Thymus (tissue), 11 donors: ENCODE measurements around the gene TFCP2. TPM values are rescaled to one million over a fixed set of nuclear protein-coding genes. Genes with fewer than 3 reads are reported as not detected.

Source experiments
- DNase-seq, 9 donors: peaks; one replicate each; pipeline ENCODE4 v3.0.0-alpha.2; 2013; ENCODE audit warnings: low spot score in 9 of 9, low read depth in 6 of 9, missing footprints in 1 of 9
- H3K27ac ChIP-seq, 2 donors: one replicate each; pipeline ENCODE4 v1.5.1; 2013; ENCODE audit warnings: control low read depth in 1 of 2, low read depth in 1 of 2, low read length in 1 of 2, mild to moderate bottlenecking in 1 of 2, moderate library complexity in 1 of 2
- H3K27me3 ChIP-seq, 2 donors: one replicate each; pipeline ENCODE4 v1.5.1; 2013; ENCODE audit warnings: low read length in 1 of 2; ENCODE audit not compliant: control insufficient read depth in 2 of 2, insufficient read depth in 1 of 2
- H3K36me3 ChIP-seq, 2 donors: one replicate each; pipeline ENCODE4 v1.5.1; 2013; ENCODE audit warnings: low read length in 1 of 2, mild to moderate bottlenecking in 1 of 2, moderate library complexity in 1 of 2; ENCODE audit not compliant: control insufficient read depth in 2 of 2, insufficient read depth in 2 of 2
- H3K4me1 ChIP-seq, 2 donors: one replicate each; pipeline ENCODE4 v1.5.1; 2013; ENCODE audit warnings: low read length in 2 of 2; ENCODE audit not compliant: control insufficient read depth in 2 of 2, insufficient read depth in 2 of 2
- H3K4me3 ChIP-seq, 2 donors: one replicate each; pipeline ENCODE4 v1.5.1; 2013; ENCODE audit warnings: low read length in 2 of 2, control low read depth in 1 of 2, mild to moderate bottlenecking in 1 of 2
- H3K9me3 ChIP-seq, 2 donors: one replicate each; pipeline ENCODE4 v1.5.1; 2013; ENCODE audit warnings: low read length in 1 of 2, mild to moderate bottlenecking in 1 of 2; ENCODE audit not compliant: control insufficient read depth in 2 of 2, insufficient read depth in 1 of 2
- WGBS: extraction: QIAGEN DNeasy Blood & Tissue Kit; methylation state at CpG from one replicate; pipeline ENCODE4 v1.1.7; 2013; 5-methylcytosine and 5-hydroxymethylcytosine counted together
- polyA plus RNA-seq: library from polyadenylated mRNA; stranded (reverse); fragments of 200-250 nt; gene quantifications from one replicate; pipeline ENCODE4 v1.2.3, GENCODE V29; 2013
- total RNA-seq: library from RNA; stranded (reverse); fragments of 120-200 nt; gene quantifications from one replicate; pipeline ENCODE4 v1.2.4, GENCODE V29; 2013
- donor health status: healthy.

TFCP2 gene
- total and polyA plus RNA-seq, 2 donors: 11.7 to 25.3 TPM

- H3K9me3 ChIP-seq: no peaks in the 10 kb centered on the region
- no peak for DNase-seq
- H3K27me3 ChIP-seq: no peaks in the 10 kb centered on the region
- H3K4me1 ChIP-seq: no peaks in the 10 kb centered on the region
- WGBS: 98% methylated on average over 10 of the region's 10 CpGs
- H3K36me3 ChIP-seq: no peaks in the 10 kb centered on the region
- H3K4me3 ChIP-seq: no peak overlapping the region
- no peak overlapping the region for H3K27ac ChIP-seq
Measured at GRCh38 chr12:51199366-51199945, 26.5 kb upstream of the TFCP2 start.

GRCh38 chr12:51198568-51199365 lies 25.8 kb upstream of the TFCP2 start:
- WGBS: 95% methylated on average over 16 of the region's 16 CpGs

GRCh38 chr12:51197736-51198567 lies 25.0 kb upstream of the TFCP2 start:
- WGBS: 98% methylated on average over 38 of the region's 38 CpGs
- H3K4me3 ChIP-seq: no peak overlapping the region
- no peak overlapping the region for H3K27ac ChIP-seq

More at GRCh38 chr12:51198568-51199365, 25.8 kb upstream of the TFCP2 start:
- Histone ChIP-seq H3K4me1 (no peaks in the 10 kb centered on the region), H3K9me3 (no peaks in the 10 kb centered on the region), H3K27me3 (no peaks in the 10 kb centered on the region), H3K27ac (no peak overlapping the region), H3K36me3 (no peaks in the 10 kb centered on the region), H3K4me3 (no peak overlapping the region)
- DNase-seq: no peak

GRCh38 chr12:51196547-51196946 lies 23.6 kb upstream of the TFCP2 start:
- H3K4me3 ChIP-seq: no peak overlapping the region
- H3K27me3 ChIP-seq: no peaks in the 10 kb centered on the region
- H3K27ac ChIP-seq: no peak overlapping the region
- no peaks in the 10 kb centered on the region for H3K9me3 ChIP-seq
- no peak for DNase-seq
- WGBS: 97% methylated on average over 9 of the region's 9 CpGs
- no peaks in the 10 kb centered on the region for H3K36me3 ChIP-seq
- no peaks in the 10 kb centered on the region for H3K4me1 ChIP-seq

More at GRCh38 chr12:51197736-51198567, 25.0 kb upstream of the TFCP2 start:
- Histone ChIP-seq H3K4me1 (no peaks in the 10 kb centered on the region), H3K36me3 (no peaks in the 10 kb centered on the region), H3K27me3 (no peaks in the 10 kb centered on the region), H3K9me3 (no peaks in the 10 kb centered on the region)
- DNase-seq: no peak

DNA sequence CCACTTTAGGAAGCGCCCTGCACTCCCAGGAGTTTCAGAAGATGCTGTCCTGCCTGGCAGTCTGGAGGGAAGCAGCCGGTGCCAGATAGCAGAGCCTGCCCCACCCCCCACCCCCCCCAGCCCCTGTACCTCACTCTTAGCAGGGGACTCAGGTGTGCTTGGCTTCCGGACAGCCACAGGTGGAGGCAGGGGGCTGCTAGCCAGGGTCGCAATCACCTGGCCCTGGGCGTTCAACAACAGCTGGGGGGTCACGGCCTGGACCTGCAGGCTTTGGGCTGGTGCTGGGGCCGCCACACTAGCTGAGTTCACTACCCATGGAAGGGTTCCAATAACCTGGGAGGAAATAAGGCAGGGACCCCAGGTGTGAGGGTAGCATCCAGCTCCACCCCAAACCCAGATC lies 22.9 kb upstream of the TFCP2 start:
- WGBS: 98% methylated on average over 7 of the region's 7 CpGs
- no peaks in the 10 kb centered on the region for H3K27me3 ChIP-seq
- no peak overlapping the region for H3K27ac ChIP-seq
- H3K9me3 ChIP-seq: no peaks in the 10 kb centered on the region
- no peak for DNase-seq
- no peaks in the 10 kb centered on the region for H3K36me3 ChIP-seq
- no peak overlapping the region for H3K4me3 ChIP-seq
- no peaks in the 10 kb centered on the region for H3K4me1 ChIP-seq

DNA sequence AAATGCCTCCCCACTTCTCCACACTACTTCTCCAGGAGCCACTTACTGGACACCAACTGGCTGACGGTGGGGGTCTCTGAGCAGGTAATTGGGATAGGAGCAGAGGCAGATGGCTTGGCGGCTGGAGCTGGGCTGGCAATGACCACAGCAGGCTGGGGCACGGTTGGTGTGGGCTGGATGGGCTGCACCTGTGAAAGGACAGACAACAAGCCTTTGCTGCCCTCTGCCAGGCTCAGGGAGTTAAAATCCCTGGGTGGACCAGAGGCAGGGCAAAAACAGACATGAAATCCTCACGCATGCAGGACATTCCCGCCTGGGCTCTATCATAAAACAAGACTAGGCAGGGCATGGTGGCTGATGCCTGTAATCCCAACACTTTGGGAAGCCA lies 19.3 kb upstream of the TFCP2 start:
- Histone ChIP-seq H3K36me3 (no peaks in the 10 kb centered on the region), H3K4me3 (no peak overlapping the region), H3K4me1 (peaks cover 0 to 14% of the 10 kb centered on the region in 2 donors), H3K27me3 (no peaks in the 10 kb centered on the region), H3K27ac (no peak overlapping the region), H3K9me3 (no peaks in the 10 kb centered on the region)
- no peak for DNase-seq
- 96% methylated on average over 5 of the region's 5 CpGs for WGBS

DNA sequence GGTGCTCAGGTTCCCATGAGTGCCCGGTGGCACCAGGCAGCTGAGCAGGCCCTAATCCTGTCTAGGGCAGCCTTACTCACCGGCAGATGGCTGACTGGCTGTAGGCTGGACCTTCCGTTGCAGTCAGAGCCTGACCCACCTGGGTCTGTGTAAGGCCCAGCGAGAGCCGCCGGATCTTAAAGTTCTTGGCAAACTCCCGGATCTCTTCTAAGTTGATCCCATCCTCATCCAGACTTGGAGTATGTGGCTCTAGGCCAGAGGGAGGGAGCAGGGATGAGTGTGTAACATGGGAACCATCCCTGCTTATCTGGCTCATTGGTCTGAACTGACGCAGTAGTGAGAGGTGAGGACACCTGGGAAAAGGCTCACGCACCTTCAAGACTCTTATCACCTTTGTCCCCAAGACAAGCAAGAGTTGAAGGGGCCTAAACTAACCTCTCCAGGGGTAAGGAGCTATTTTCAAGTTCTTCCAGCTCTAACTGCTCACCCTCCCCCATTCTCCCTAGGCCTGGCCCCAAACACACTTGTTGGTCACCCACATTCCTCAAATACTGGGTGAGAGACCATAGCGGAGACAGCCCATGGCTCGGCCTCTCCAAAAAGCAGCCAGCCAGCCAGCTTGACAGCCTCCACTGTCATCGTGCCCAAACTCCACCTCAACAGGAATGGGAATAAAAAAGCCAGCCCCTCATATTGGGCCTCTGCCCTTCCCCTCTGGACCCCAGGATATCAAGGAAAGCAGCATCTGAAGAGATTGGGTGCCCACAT lies 18.8 kb upstream of the TFCP2 start:
- Histone ChIP-seq H3K36me3 (no peaks in the 10 kb centered on the region), H3K27ac (no peak overlapping the region), H3K4me3 (no peak overlapping the region), H3K27me3 (no peaks in the 10 kb centered on the region), H3K9me3 (no peaks in the 10 kb centered on the region), H3K4me1 (peaks cover 0 to 20% of the 10 kb centered on the region in 2 donors)
- 97% methylated on average over 12 of the region's 12 CpGs for WGBS
- DNase-seq: no peak

DNA sequence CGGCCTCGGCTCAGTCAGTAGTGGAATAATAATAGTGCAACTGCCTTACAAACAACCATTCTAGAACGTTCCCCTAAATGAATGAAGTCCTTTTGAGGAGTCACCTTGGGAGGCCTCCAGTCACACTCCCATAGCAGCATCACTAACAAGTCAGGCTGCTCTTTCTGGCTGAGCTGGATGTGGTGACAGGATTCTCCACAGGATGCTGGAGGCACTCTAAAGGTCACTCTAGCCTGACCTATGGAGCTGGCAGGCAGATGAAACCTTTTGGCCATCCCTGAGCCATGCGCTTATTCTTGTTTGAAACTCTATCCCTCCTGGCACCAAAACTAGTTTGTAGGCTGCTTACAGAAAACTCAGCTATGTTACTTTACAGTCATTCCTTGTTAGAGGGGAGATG lies 17.9 kb upstream of the TFCP2 start:
- Histone ChIP-seq H3K27me3 (no peaks in the 10 kb centered on the region), H3K4me3 (no peak overlapping the region), H3K27ac (no peak overlapping the region), H3K9me3 (no peaks in the 10 kb centered on the region), H3K36me3 (no peaks in the 10 kb centered on the region), H3K4me1 (peaks cover 0 to 29% of the 10 kb centered on the region in 2 donors)
- WGBS: 95% methylated on average over 4 of the region's 4 CpGs
- no peak for DNase-seq
